OCI-LY3 (cell line): Measurements from ENCODE around the gene HMGA1.

Experiments used
- H2AFZ ChIP-seq: fragments of 200-600, 300-600 bp; shearing (Covaris generic); 2 replicates; pipeline ENCODE4 v1.6.0; 2014; ENCODE audit warnings: antibody characterized with exemption, low read depth, low read length
- H3K27ac ChIP-seq: fragments of 200-600, 300-600 bp; sonication (generic); 2 replicates; pipeline ENCODE4 v1.5.1; 2014; ENCODE audit warnings: mild to moderate bottlenecking, low read length, moderate library complexity, mixed read lengths
- H3K27me3 ChIP-seq: fragments of 200-600, 300-600 bp; sonication (generic); 2 replicates; pipeline ENCODE4 v1.6.1; 2014; ENCODE audit warnings: low read depth, low read length, mixed read lengths
- H3K36me3 ChIP-seq: fragments of 200-600, 300-600 bp; sonication (generic); replicated peaks from 2 replicates; pipeline ENCODE3; 2014; ENCODE audit warnings: low read depth, low read length, mixed read lengths
- H3K4me1 ChIP-seq: fragments of 300-600, 200-600 bp; sonication (generic); 2 replicates; pipeline ENCODE4 v1.6.1; 2014; ENCODE audit warnings: low read length, mixed read lengths
- H3K4me2 ChIP-seq: fragments of 200-600, 300-600 bp; sonication (generic); 2 replicates; pipeline ENCODE4 v1.6.1; 2014; ENCODE audit warnings: low read length, mixed read lengths
- H3K4me3 ChIP-seq: fragments of 300-600, 200-600 bp; sonication (generic); 2 replicates; pipeline ENCODE4 v1.5.1; 2014; ENCODE audit warnings: antibody characterized with exemption, mild to moderate bottlenecking, low read length, moderate library complexity
- H3K79me2 ChIP-seq: fragments of 300-600, 200-600 bp; shearing (Covaris generic); 2 replicates; pipeline ENCODE4 v1.6.1; 2014; ENCODE audit warnings: mild to moderate bottlenecking, low read length, mixed read lengths
- H3K9ac ChIP-seq: fragments of 300-600, 200-600 bp; shearing (Covaris generic); 2 replicates; pipeline ENCODE4 v1.6.0; 2014; ENCODE audit warnings: mild to moderate bottlenecking, low read length, moderate library complexity
- H3K9me3 ChIP-seq: fragments of 200-600, 300-600 bp; shearing (Covaris generic); 2 replicates; pipeline ENCODE4 v1.6.1; 2014; ENCODE audit warnings: low read length, mixed read lengths; ENCODE audit not compliant: insufficient read depth
- H4K20me1 ChIP-seq: fragments of 200-600, 300-600 bp; sonication (generic); 2 replicates; pipeline ENCODE4 v1.6.1; 2016; ENCODE audit warnings: low read length, mixed read lengths; ENCODE audit not compliant: insufficient read depth
- CTCF ChIP-seq: fragments of 200-600, 300-600 bp; sonication (generic); IDR thresholded peaks from 2 replicates; pipeline ENCODE4 v1.5.1; 2014; ENCODE audit warnings: antibody characterized with exemption, low read length, low read depth
- EZH2phosphoT487 ChIP-seq: fragments of 200-600 bp; shearing (Covaris generic); IDR thresholded peaks from 2 replicates; pipeline ENCODE4 v1.6.1; 2018; ENCODE audit warnings: antibody characterized with exemption, mixed run types, low read depth

The HMGA1 gene

GRCh38 chr6:34272013-34272926, 35.6 kb downstream of the HMGA1 start:
- Histone ChIP-seq H3K4me2 (no peak overlapping the region), H3K9ac (no peak overlapping the region), H3K79me2 (no peaks in the 10 kb centered on the region), H3K4me3 (no peak overlapping the region), H3K36me3 (no peaks in the 10 kb centered on the region), H4K20me1 (no peaks in the 10 kb centered on the region), H2AFZ (no peak overlapping the region), H3K4me1 (peaks cover 14% of the 10 kb centered on the region), H3K27me3 (no peaks in the 10 kb centered on the region), H3K27ac (no peak overlapping the region), H3K9me3 (no peaks in the 10 kb centered on the region)
- TF ChIP-seq CTCF (no peak), EZH2phosphoT487 (no peak)

GRCh38 chr6:34273242-34273805, 36.7 kb downstream of the HMGA1 start:
- Histone ChIP-seq H3K9me3 (no peaks in the 10 kb centered on the region), H3K79me2 (no peaks in the 10 kb centered on the region), H3K9ac (no peak overlapping the region), H3K36me3 (no peaks in the 10 kb centered on the region), H3K4me1 (peaks cover 14% of the 10 kb centered on the region), H2AFZ (no peak overlapping the region), H3K4me2 (no peak overlapping the region), H3K27ac (no peak overlapping the region), H4K20me1 (no peaks in the 10 kb centered on the region), H3K27me3 (no peaks in the 10 kb centered on the region), H3K4me3 (no peak overlapping the region)
- no peak for TF ChIP-seq EZH2phosphoT487
- TF ChIP-seq CTCF: no peak

GRCh38 chr6:34274129-34274528, 37.5 kb downstream of the HMGA1 start:
- H2AFZ ChIP-seq: no peak overlapping the region
- no peak for TF ChIP-seq EZH2phosphoT487
- TF ChIP-seq CTCF: no peak

DNA sequence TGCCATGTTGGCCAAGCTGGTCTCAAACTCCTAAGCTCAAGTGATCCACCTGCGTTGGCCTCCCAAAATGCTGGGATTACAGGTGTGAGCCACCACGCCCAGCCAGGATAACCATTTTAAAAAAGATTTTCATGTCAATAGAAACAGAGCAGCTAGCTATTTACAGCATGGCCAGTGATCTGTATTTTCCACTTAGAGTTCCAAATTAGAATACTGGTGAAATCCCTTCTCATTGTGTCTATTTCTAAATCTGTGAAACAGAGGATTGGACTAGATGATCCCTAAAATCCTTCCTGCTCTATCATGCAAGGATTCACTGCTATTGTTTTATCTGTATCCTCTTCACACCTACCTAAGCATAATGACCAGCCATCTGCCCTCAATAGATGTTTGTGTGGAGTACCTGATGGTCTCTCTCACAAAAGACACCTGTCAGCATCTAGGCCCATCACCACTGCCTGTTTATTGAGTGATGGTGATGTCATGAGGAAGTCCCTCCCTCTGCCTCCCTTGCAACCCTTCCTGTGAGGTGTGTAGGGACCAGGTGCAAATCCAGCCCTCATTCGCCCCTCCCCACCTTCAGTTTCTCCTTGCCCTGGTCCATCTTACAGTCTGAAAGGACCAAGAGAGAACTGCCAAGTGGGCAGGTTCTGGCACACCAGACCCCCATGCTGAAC, 38.6 kb downstream of the HMGA1 start:
- H3K27me3 ChIP-seq: no peaks in the 10 kb centered on the region
- H3K79me2 ChIP-seq: no peaks in the 10 kb centered on the region
- H3K27ac ChIP-seq: no peak overlapping the region

More at GRCh38 chr6:34274129-34274528, 37.5 kb downstream of the HMGA1 start:
- Histone ChIP-seq H4K20me1 (no peaks in the 10 kb centered on the region), H3K9me3 (no peaks in the 10 kb centered on the region), H3K79me2 (no peaks in the 10 kb centered on the region), H3K27me3 (no peaks in the 10 kb centered on the region), H3K4me1 (peaks cover 14% of the 10 kb centered on the region), H3K4me2 (no peak overlapping the region), H3K4me3 (no peak overlapping the region), H3K27ac (no peak overlapping the region), H3K9ac (no peak overlapping the region), H3K36me3 (no peaks in the 10 kb centered on the region)

More for the DNA sequence above, 38.6 kb downstream of the HMGA1 start:
- TF ChIP-seq CTCF: no peak
- TF ChIP-seq EZH2phosphoT487: no peak
- Histone ChIP-seq H3K4me1 (peaks cover 14% of the 10 kb centered on the region), H2AFZ (no peak overlapping the region), H3K9ac (no peak overlapping the region), H3K4me3 (no peak overlapping the region), H3K4me2 (no peak overlapping the region), H3K9me3 (no peaks in the 10 kb centered on the region), H3K36me3 (no peaks in the 10 kb centered on the region), H4K20me1 (no peaks in the 10 kb centered on the region)
